Astrocyte (in vitro differentiated cells and primary cell): ENCODE data around the gene PTPRT.

Experiments used
- EZH2 ChIP-seq: IDR thresholded peaks from 2 replicates; pipeline ENCODE4 v1.6.1; 2012; ENCODE audit warnings: mild to moderate bottlenecking, low read length, inconsistent platforms; ENCODE audit not compliant: insufficient read depth
- TF ChIP-seq, protein P1 (sequence below): IDR thresholded peaks from 2 replicates; pipeline ENCODE4 v1.5.1; 2011; ENCODE audit warnings: low read depth, mild to moderate bottlenecking, inconsistent platforms, low read length, moderate library complexity; ENCODE audit not compliant: insufficient read depth

GRCh38 chr20:43022568-43022967, 167.1 kb downstream of the PTPRT start:
- TF ChIP-seq, protein P1, sequence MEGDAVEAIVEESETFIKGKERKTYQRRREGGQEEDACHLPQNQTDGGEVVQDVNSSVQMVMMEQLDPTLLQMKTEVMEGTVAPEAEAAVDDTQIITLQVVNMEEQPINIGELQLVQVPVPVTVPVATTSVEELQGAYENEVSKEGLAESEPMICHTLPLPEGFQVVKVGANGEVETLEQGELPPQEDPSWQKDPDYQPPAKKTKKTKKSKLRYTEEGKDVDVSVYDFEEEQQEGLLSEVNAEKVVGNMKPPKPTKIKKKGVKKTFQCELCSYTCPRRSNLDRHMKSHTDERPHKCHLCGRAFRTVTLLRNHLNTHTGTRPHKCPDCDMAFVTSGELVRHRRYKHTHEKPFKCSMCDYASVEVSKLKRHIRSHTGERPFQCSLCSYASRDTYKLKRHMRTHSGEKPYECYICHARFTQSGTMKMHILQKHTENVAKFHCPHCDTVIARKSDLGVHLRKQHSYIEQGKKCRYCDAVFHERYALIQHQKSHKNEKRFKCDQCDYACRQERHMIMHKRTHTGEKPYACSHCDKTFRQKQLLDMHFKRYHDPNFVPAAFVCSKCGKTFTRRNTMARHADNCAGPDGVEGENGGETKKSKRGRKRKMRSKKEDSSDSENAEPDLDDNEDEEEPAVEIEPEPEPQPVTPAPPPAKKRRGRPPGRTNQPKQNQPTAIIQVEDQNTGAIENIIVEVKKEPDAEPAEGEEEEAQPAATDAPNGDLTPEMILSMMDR, result no peak
- TF ChIP-seq EZH2, result no peak
